Measurements from ENCODE around the gene RCE1.
"Not testable (repeated sequence)": the region's sequence is repeated elsewhere in the genome, so short reads cannot be mapped to it uniquely, and the experiment has no call there.

The RCE1 gene, protein sequence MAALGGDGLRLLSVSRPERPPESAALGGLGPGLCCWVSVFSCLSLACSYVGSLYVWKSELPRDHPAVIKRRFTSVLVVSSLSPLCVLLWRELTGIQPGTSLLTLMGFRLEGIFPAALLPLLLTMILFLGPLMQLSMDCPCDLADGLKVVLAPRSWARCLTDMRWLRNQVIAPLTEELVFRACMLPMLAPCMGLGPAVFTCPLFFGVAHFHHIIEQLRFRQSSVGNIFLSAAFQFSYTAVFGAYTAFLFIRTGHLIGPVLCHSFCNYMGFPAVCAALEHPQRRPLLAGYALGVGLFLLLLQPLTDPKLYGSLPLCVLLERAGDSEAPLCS

DNA sequence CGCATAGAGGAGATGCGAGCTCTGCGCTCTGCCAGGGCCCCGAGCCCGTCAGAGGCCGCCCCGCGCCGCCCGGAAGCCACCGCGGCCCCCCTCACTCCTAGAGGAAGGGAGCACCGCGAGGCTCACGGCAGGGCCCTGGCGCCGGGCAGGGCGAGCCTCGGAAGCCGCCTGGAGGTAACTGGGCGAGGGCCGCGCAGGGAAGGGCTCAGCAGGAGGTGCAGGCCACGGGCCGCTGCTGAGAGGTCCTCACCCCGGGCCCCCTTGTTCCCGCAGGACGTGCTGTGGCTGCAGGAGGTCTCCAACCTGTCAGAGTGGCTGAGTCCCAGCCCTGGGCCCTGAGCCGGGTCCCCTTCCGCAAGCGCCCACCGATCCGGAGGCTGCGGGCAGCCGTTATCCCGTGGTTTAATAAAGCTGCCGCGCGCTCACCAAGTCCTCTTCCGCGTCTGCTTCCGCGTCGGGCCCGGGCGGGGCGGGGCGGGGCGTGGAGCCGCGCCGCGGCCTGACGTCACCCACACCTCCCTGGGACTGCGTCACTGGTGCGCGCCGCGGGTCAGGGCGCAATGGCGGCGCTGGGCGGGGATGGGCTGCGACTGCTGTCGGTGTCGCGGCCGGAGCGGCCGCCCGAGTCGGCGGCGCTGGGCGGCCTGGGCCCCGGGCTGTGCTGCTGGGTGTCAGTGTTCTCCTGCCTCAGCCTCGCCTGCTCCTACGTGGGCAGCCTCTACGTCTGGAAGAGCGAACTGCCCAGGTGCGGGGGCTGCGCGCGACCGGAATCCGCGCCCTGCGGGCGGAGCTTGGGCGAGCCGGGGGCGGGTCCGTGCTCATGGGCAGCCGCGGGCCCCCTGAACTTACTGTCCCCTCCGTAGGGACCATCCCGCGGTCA, at the start of gene RCE1:
RCE1 (plus strand) TSS at position 546 of the 880 bp plus-strand sequence; CDS start at position 561, 15 bp downstream.
- DNase-seq = peak; percentile 93

GRCh38 chr11:66799815-66800214, 43.4 kb upstream of the RCE1 start:
- DNase-seq = not testable (repeated sequence)

DNA sequence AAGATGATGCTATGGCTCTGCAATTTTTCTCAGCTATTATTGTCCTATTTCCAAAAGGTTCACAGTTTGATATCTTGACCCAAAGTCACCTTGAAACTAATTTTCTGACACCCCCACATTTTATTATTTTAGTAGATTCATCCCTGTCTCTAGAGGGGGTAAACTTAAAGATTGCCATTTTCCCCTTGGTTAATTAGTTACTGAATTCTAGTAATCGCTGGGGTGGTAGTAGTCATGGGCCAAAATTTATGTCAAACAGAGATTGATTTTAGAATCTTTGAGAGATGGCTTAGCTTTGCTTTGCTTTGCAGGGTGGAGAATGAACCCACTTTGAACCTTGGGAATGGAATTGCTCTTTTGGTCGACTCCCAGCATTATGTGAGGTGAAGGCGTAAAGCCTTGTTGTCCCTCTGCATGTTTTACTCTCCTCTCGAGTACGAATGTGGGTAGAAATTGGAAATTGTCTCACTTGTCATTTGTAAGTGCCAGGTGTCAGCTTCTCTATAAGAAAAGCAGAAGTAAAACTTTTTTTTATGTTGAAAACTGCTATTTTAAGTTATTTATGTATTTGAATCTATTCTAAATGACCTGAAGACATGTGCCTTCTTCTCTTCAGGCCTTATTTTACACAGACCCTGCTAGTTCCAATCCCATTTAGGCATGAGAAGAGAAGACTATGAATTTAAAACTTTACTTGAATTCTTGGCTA, 42.4 kb upstream of the RCE1 start:
- no peak for DNase-seq

DNA sequence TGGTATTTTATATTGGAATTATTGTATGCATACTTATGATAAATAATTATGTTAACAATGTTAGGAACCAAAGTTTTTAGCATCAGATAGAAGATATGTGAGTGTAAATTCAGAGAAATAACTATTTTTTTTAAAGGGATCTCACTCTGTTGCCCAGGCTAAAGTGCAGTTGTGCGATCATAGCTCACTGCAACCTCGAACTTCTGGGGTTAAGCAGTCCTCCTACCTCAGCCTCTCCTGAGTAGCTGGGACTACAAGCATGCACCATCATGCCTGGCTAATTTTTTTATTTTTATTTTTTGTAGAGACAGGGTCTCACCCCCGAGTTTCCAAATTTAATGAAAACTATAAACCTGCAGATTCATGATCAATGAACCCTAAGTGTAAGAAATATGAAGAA, 33.6 kb upstream of the RCE1 start:
- no peak for DNase-seq

DNA sequence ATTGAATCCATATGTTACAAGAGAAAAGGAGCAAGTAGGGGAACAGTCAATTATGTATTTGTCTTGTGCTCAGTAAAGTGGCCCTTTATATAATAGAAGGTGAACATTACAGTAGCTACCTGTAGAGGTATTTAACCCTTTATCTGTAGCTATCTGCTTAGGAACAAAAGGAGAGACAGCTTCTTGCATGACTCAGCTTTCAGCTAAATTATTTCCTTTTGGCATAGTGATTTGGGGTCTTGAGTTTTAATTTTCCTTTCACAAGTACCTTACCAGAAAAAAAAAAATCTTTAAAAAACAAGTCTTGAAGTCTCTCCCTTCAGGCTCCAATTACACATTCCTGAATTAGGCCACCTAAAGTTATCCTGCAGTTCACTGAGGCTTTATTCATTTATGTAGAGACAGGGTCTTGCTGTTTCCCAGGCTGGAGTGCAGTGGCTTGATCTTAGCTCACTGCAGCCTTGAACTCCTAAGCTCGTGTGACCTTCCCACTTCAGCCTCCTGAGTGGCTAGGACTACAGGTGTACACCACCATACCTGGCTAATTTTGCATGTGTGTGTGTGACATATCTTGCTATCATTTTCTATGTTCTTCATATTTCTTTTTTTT, 32.6 kb upstream of the RCE1 start:
- DNase-seq = no peak

DNA sequence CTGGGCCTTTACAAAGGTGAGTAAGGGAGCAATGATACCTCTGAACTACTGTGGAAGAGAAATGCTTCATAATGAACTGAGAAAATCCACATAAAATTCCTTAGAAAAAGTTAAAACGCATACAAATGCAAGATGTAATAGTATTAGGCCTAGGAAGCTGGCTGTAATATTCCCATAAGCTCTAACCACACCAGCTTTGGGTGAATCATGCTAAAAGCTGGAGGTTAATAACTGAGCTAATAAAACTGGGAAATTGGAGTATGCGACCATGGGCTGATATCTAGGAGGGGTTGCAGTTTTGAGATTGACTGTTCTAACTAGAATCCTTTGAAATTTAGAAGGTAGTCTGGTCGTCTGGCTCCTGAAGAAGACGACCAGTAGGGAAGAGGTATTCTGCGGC, 28.6 kb upstream of the RCE1 start:
- DNase-seq = no peak

DNA sequence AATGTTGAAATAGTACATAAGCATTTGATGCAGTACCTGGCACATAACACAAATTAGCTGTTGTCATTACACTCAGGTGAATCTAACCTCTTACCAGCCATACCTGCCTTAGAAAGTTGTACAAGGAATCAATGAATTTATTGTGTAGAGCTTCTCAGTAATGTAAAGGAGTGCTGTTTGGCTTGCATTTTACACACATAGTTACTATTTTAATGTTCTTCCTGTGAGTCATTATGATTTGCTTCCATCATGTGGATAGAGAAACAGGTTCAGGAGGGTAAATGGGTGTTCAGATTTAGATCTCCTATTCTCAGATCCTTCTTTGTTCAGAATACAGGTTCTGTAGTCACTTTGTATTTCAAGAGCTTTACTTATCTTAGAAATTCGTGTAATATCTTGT, 27.6 kb upstream of the RCE1 start:
- no peak for DNase-seq

DNA sequence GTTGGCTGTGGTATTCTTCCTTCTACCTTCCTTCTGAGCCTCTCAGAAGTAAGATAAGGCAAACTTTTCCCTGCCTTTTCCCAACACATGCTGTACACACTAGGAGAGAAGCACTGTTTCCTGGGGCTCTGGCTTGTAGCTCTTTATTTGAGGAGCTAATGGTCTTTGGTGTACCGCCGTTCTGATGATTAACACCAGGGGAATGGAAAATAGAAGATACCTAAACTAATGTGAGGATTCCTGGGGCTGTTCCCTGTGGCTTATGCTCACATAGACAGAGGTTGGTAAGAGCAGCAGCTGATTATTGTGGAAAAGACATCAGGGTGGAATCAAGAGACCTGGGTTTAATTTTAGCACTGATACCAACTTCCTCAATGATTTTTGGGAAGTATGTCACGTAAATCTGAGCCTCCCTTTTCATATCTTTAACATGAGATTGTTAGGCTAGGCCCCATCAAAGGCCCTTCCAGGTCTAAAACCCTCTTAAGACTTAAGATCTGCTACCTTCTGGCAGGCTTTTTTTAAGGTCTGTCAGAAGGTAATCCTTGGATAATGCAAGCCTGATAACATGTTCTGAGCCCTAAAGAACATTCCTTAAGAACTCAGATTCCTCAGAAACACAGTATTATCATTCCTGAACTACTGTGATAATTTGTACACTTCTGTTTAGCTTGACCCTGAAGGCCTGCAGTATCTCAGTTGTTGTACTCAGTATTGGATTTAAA, 24.8 kb upstream of the RCE1 start:
- DNase-seq = no peak

DNA sequence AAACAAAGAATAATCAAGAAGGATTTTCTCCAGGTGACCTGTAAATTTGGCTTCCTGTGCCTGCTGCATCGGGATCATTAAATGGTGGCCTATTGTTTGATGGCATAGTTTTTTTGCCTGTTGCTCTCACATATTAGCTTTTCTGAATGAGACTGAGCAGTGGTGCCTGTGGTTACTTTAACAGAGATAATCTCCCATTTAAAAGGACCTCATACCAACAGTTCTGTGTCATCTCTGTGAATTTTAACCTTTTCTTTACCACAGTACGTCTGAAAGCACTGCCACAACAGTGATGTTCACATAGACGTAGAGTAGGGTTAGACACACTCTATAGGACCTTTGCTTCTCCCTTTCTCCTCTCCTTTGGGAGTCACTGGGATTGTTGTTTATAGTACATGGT, 22.9 kb upstream of the RCE1 start:
- DNase-seq = no peak

- DNase-seq = no peak
These were observed 22.3 kb upstream of the RCE1 start for GRCh38 chr11:66820901-66821300.

- no peak for DNase-seq
These were observed 19.5 kb upstream of the RCE1 start for GRCh38 chr11:66823700-66824099.

GRCh38 chr11:66824573-66824972, 18.7 kb upstream of the RCE1 start:
- DNase-seq = not testable (repeated sequence)

DNA sequence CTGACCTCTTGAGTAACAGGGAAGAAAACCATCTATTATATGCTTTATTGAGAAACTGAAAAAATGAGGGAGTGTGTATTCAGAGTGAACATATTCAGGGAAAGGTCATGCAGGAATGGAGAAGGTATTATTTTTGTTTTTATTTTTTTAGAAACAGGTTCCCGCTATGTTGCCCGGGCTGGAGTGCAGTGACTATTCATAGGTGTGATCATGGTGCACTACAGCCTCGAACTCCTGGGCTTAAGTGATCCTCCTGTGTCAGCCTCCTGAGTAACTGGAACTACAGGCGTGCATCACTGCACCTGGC, 8.7 kb upstream of the RCE1 start:
- DNase-seq = no peak

- no peak for DNase-seq
These were observed 8.3 kb upstream of the RCE1 start for GRCh38 chr11:66834943-66835342.

DNA sequence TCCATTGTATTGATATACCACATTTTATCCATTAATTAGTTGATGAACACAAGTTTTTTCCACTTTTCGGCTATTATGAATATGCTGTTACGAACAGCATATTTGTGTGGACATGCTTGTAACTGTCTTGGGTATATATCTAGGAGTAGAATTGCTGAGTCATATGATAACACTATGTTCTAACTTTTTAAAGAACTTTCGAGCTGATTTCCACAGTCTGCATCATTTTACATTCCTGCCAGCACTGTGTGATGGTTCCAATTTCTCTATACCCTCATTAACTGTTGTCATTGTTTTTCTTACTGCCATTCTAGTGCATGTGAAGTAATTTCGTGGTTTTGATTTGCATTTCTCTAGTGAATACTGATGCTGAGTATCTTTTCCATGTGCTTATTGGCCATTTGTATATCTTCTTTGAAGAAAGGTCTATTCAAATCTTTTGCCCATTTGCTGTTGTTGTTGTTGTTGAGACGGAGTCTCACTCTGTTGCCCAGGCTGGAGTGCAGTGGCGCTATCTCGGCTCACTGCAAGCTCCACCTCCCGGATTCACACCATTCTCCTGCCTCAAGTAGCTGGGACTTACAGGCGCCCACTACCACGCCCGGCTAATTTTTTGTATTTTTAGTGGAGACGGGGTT, 7.4 kb upstream of the RCE1 start:
- no peak for DNase-seq

GRCh38 chr11:66840317-66841091, 2.7 kb upstream of the RCE1 start:
- no peak for DNase-seq

DNA sequence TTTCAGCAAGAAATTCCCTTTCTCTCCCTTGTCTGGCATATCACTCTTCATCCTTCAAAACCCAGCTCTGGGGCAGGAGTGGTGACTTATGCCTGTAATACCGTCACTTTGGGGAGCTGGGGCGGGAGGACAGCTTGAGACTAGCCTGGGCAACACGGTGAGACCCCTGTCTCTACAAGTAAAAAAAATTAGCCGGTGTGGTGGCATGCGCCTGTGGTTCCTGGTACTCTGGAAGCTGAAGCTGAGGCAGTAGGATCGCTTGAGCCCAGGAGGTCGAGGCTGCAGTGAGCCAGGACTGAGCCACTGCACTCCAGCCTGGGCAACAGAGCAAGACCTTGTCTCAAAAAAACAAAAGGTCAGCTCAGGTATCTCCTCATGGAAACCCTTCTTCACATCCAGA, 1.4 kb upstream of the RCE1 start:
- no peak for DNase-seq

GRCh38 chr11:66842501-66842895, 743 bp upstream of the RCE1 start:
- DNase-seq = no peak

DNA sequence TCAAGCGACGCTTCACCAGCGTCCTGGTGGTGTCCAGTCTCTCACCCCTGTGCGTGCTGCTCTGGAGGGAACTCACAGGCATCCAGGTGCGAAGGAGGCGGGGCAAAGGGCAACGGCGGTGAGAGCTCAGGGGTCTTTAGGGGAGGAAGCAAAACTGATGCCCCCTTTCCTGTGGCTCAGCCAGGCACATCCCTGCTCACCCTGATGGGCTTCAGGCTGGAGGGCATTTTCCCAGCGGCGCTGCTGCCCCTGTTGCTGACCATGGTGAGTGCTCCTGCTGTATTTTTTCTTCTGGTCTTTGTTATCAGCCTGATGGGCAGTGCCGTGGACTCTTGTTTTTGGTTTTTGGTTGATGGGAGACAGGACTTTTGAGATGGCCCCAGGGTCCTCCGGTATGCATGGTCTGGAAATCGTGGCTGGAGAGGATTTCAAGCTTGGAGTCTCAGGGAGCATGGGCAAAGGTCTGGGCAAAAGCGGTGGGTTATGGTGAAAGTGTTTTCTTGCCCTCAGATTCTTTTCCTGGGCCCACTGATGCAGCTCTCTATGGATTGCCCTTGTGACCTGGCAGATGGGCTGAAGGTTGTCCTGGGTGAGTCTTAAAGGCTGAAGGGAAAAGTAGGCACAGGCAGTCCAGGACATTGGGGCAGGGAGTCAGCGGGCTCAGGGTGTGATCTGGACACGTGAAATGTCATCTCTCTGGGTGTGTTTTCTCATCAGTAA, 695 bp downstream of the RCE1 start:
- no peak for DNase-seq

GRCh38 chr11:66844496-66845142, 1.4 kb downstream of the RCE1 start:
- no peak for DNase-seq
